NT2/D1 (cell line): Measurements from ENCODE around the gene ZNF669.
A peak's percentile ranks its signal among the peaks of the same experiment; 100 is the strongest.

Source experiments
- DNase-seq: peaks from one replicate; pipeline ENCODE4 v3.0.0-alpha.2; 2011; ENCODE audit warnings: low read depth, low spot score
- H3K27me3 ChIP-seq: 2 replicates; pipeline ENCODE4 v1.6.0; 2011; ENCODE audit warnings: mild to moderate bottlenecking; ENCODE audit not compliant: insufficient read length, insufficient read depth
- H3K36me3 ChIP-seq: 2 replicates; pipeline ENCODE4 v1.6.1; 2011; ENCODE audit warnings: mild to moderate bottlenecking, low read length, mixed read lengths; ENCODE audit not compliant: insufficient read depth, insufficient read length
- H3K4me1 ChIP-seq: 2 replicates; pipeline ENCODE4 v1.5.1; 2011; ENCODE audit not compliant: insufficient read depth, insufficient read length
- H3K4me3 ChIP-seq: 2 replicates; pipeline ENCODE4 v1.5.1; 2011; ENCODE audit warnings: low read depth; ENCODE audit not compliant: insufficient read length
- H3K9ac ChIP-seq: 2 replicates; pipeline ENCODE4 v1.6.0; 2011; ENCODE audit warnings: low read depth; ENCODE audit not compliant: insufficient read length
- H3K9me3 ChIP-seq: 2 replicates; pipeline ENCODE4 v1.5.1; 2011; ENCODE audit warnings: mild to moderate bottlenecking, low read length; ENCODE audit not compliant: insufficient read depth
- SUZ12 ChIP-seq: IDR thresholded peaks from 2 replicates; pipeline ENCODE4 v1.6.1; 2011; ENCODE audit not compliant: insufficient read length, insufficient read depth; ENCODE audit errors: extremely low read depth
- YY1 ChIP-seq: IDR thresholded peaks from 2 replicates; pipeline ENCODE4 v1.6.1; 2011; ENCODE audit not compliant: insufficient read length, insufficient read depth
- ZNF274 ChIP-seq: IDR thresholded peaks from 2 replicates; pipeline ENCODE4 v1.6.1; 2011; ENCODE audit warnings: mild to moderate bottlenecking, low read depth, low read length

Gene ZNF669

GRCh38 chr1:247113733-247114271 lies 9.6 kb upstream of the ZNF669 start:
- H3K9ac ChIP-seq = no peak overlapping the region
- H3K4me1 ChIP-seq = peaks cover 4% of the 10 kb centered on the region
- H3K4me3 ChIP-seq = no peak overlapping the region
- TF ChIP-seq ZNF274 (no peak), YY1 (no peak), SUZ12 (no peak)
- no peak for DNase-seq
- peaks cover 47% of the 10 kb centered on the region for H3K27me3 ChIP-seq
- H3K36me3 ChIP-seq = no peaks in the 10 kb centered on the region
- no peaks in the 10 kb centered on the region for H3K9me3 ChIP-seq

GRCh38 chr1:247113094-247113497 lies 8.9 kb upstream of the ZNF669 start:
- Histone ChIP-seq H3K27me3 (peaks cover 53% of the 10 kb centered on the region), H3K4me3 (no peak overlapping the region), H3K9ac (no peak overlapping the region), H3K9me3 (no peaks in the 10 kb centered on the region), H3K4me1 (peaks cover 4% of the 10 kb centered on the region), H3K36me3 (no peaks in the 10 kb centered on the region)
- TF ChIP-seq YY1 (no peak), SUZ12 (no peak), ZNF274 (no peak)
- no peak for DNase-seq

GRCh38 chr1:247112479-247112781 lies 8.3 kb upstream of the ZNF669 start:
- Histone ChIP-seq H3K9ac (peak overlapping the region; percentile 88), H3K36me3 (no peaks in the 10 kb centered on the region), H3K9me3 (no peaks in the 10 kb centered on the region), H3K27me3 (peaks cover 59% of the 10 kb centered on the region), H3K4me3 (peak overlapping the region; percentile 80), H3K4me1 (peaks cover 4% of the 10 kb centered on the region)
- DNase-seq = no peak
- TF ChIP-seq YY1 = no peak
- TF ChIP-seq SUZ12 = no peak
- TF ChIP-seq ZNF274 = no peak

GRCh38 chr1:247111700-247112478 lies 7.7 kb upstream of the ZNF669 start:
- H3K9ac ChIP-seq = peak overlapping the region; percentile 88
- peak overlapping the region; percentile 80 for H3K4me3 ChIP-seq
- TF ChIP-seq ZNF274 (no peak), SUZ12 (no peak), YY1 (no peak)
- H3K4me1 ChIP-seq = peaks cover 4% of the 10 kb centered on the region
- H3K36me3 ChIP-seq = no peaks in the 10 kb centered on the region
- H3K9me3 ChIP-seq = no peaks in the 10 kb centered on the region
- peaks cover 59% of the 10 kb centered on the region for H3K27me3 ChIP-seq
- DNase-seq = no peak

- H3K9ac ChIP-seq = peak overlapping the region; percentile 88
- TF ChIP-seq YY1 = no peak
- TF ChIP-seq ZNF274 = no peak
- TF ChIP-seq SUZ12 = no peak
- peaks cover 59% of the 10 kb centered on the region for H3K27me3 ChIP-seq
- H3K4me3 ChIP-seq = peak overlapping the region; percentile 80
- no peaks in the 10 kb centered on the region for H3K36me3 ChIP-seq
- no peak for DNase-seq
- no peaks in the 10 kb centered on the region for H3K9me3 ChIP-seq
- H3K4me1 ChIP-seq = peaks cover 4% of the 10 kb centered on the region
These were observed 7.1 kb upstream of the ZNF669 start for GRCh38 chr1:247111259-247111699.

- no peaks in the 10 kb centered on the region for H3K36me3 ChIP-seq
- no peaks in the 10 kb centered on the region for H3K9me3 ChIP-seq
- peaks cover 59% of the 10 kb centered on the region for H3K27me3 ChIP-seq
- H3K9ac ChIP-seq = peak overlapping the region; percentile 88
- peak overlapping the region; percentile 80 for H3K4me3 ChIP-seq
- DNase-seq = no peak
- peaks cover 4% of the 10 kb centered on the region for H3K4me1 ChIP-seq
- no peak for TF ChIP-seq SUZ12
- no peak for TF ChIP-seq ZNF274
- no peak for TF ChIP-seq YY1
These were observed 6.6 kb upstream of the ZNF669 start for GRCh38 chr1:247110627-247111258.

GRCh38 chr1:247107694-247108093 lies 3.5 kb upstream of the ZNF669 start:
- TF ChIP-seq YY1 = no peak
- no peak for TF ChIP-seq ZNF274
- no peak for TF ChIP-seq SUZ12
- no peak for DNase-seq
- peaks cover 8% of the 10 kb centered on the region for H3K9me3 ChIP-seq
- H3K9ac ChIP-seq = no peak overlapping the region
- H3K4me1 ChIP-seq = no peaks in the 10 kb centered on the region
- no peaks in the 10 kb centered on the region for H3K36me3 ChIP-seq
- no peak overlapping the region for H3K4me3 ChIP-seq
- peaks cover 47% of the 10 kb centered on the region for H3K27me3 ChIP-seq
